ENCODE results near the gene NEK6.
"Not testable (repeated sequence)": the region's sequence is repeated elsewhere in the genome, so short reads cannot be mapped to it uniquely, and the experiment has no call there.

The NEK6 gene

DNA sequence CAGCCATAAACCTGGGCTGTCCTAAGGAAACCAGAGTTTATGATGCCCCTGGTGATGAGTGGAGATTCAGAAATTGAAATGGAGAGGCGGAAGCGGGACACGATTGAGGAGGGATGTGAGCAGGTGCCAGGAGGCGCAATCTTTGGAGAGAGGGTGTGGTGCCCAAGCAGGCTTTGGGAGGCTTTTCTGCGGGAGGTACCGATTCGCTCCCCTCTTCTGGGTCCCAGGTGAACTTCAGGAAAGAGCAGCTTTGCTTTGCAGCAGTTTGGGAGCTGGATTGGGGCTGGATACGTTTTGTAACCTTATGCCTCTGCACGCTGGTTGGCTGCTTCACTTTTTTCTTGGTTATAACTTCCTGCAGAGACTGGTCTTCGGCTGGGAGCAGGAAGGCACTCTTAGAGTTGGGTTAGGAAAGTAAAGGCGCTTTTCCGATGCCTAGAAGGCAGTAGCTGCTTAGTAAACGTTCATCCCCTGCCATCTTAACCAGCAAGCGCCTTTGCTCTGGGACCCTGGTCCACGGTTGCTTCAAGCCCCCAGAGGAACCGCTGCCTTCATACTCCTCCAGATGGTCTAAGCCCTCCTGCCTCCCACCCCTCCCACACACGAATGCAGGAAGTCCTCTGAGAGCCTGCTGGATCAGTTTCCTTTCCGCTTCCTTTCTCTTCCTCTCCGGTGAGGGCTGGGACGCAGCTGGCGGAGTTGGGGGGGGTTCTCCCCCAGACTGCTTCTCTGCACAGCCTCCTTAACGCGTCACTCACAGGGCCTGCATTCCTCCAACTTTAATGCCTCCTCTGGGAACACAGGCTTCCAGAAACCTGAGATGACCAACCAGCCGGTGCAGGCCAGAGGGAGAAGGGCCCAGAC, 15.2 kb upstream of the NEK6 start:
- no peak for DNase-seq (ENCODE audit: insufficient read length, low spot score)
- FAIRE-seq = no peak
- TF ChIP-seq CTCF (IDR thresholded peaks at IDR 0.05; ENCODE audit: insufficient read depth, missing control alignments) = no peak

GRCh38 chr9:124247393-124247792, 10.4 kb upstream of the NEK6 start:
- DNase-seq (ENCODE audit: insufficient read length, low spot score); FAIRE-seq: not testable (repeated sequence)

GRCh38 chr9:124248066-124248465, 9.7 kb upstream of the NEK6 start:
- TF ChIP-seq CTCF (IDR thresholded peaks at IDR 0.05; ENCODE audit: insufficient read depth, missing control alignments) = no peak
- DNase-seq (ENCODE audit: insufficient read length, low spot score) = no peak
- no peak for FAIRE-seq

- FAIRE-seq = no peak
Measured at GRCh38 chr9:124248960-124249359, 8.8 kb upstream of the NEK6 start.

DNA sequence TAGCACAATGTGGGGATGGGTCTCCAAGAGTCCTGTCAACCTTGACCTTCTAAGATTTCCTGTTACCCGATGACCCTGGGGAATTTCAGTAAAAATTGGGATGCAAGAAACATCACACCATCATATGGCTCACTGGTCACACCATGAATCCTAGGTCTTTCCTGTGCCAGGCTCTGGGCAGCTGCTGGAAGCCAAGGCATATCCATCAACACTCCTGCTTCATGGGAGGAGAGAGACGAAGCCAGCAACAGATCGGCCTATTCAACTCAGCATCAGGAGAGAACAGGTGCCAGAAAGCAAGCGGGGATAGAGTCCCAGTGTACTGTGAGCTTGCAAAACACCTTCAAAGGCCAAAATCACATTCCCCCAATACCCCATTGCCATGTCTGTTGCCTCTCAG, 6.5 kb upstream of the NEK6 start:
- DNase-seq (ENCODE audit: insufficient read length, low spot score) = no peak
- no peak for FAIRE-seq
- no peak for TF ChIP-seq CTCF (IDR thresholded peaks at IDR 0.05; ENCODE audit: insufficient read depth, missing control alignments)

More at GRCh38 chr9:124248960-124249359, 8.8 kb upstream of the NEK6 start:
- no peak for TF ChIP-seq CTCF (IDR thresholded peaks at IDR 0.05; ENCODE audit: insufficient read depth, missing control alignments)
- no peak for DNase-seq (ENCODE audit: insufficient read length, low spot score)

GRCh38 chr9:124251605-124252378, 6.0 kb upstream of the NEK6 start:
- no peak for TF ChIP-seq CTCF (IDR thresholded peaks at IDR 0.05; ENCODE audit: insufficient read depth, missing control alignments)

DNA sequence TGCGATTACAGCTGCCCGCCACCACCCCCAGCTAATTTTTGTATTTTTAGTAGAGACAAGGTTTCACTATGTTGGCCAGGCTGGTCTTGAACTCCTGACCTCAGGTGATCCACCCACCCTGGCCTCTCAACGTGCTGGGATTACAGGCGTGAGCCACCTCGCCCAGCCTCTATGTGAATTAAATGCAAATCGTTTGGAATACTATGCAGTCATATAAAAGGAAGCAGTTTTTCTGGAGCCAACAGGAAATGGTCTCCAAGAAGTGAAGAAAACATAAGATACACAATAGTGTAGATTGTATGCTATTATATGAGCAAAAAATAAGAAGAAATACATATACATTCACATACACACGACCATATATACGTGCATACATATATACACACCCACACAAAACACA, 4.9 kb upstream of the NEK6 start:
- FAIRE-seq; DNase-seq (ENCODE audit: insufficient read length, low spot score): not testable (repeated sequence)

More at GRCh38 chr9:124251605-124252378, 6.0 kb upstream of the NEK6 start:
- no peak for DNase-seq (ENCODE audit: insufficient read length, low spot score)
- FAIRE-seq = no peak

DNA sequence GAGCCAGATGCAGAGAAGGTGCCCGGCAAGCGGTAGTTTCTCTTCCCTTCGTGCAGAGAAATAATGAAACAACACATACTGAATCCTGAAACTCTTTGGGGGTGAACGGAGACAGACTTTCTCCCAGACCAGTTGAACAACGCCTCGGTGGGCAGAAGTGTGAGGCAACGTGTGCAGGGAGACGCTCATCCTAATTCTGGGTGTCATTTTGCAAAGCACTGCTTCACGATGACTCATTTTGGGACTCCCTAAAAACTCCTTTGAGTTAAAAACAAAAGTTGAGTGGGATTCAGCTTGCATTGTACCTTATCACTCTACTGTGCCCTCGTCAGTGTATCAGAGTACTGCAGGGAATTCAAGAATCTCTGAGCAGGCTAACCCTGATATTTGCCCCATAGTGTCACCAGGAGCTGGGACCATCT, 3.5 kb upstream of the NEK6 start:
- FAIRE-seq (no peak), DNase-seq (ENCODE audit: insufficient read length, low spot score) (no peak)
- TF ChIP-seq CTCF (IDR thresholded peaks at IDR 0.05; ENCODE audit: insufficient read depth, missing control alignments) = no peak

All from D721Med (cell line).